ENCODE results near the gene BHLHE40. TPM values are rescaled to one million over a fixed set of nuclear protein-coding genes. Genes with fewer than 3 reads are reported as not detected.

The BHLHE40 gene
- total and polyA plus RNA-seq, 2 of the 8 experiments (the other 6 are each of a cell fraction or from before 2014, with no cell fraction given), result 1.5 to 2.2 TPM

GRCh38 chr3:4994823-4995499, 15.7 kb downstream of the BHLHE40 start:
- Histone ChIP-seq H3K18ac (ENCODE audit: extremely low read depth, low read length) (no peak overlapping the region), H4K5ac (ENCODE audit: insufficient read length, low read depth, low read length) (no peak overlapping the region), H3K27me3 (replicated peaks in 1 of 4; ENCODE audit: control insufficient read depth in 3 of 4, extremely low read depth in 1 of 4, insufficient read depth in 3 of 4, low read length in 3 of 4) (no peaks in the 10 kb centered on the region; a peak in 1 of 7 replicates), H3K56ac (replicated peaks; ENCODE audit: insufficient read length, low read depth, low read length) (no peak overlapping the region), H3K9ac (replicated peaks in 1 of 4; ENCODE audit: extremely low read depth in 1 of 4, low read depth in 3 of 4, low read length in 3 of 4) (no peak overlapping the region), H2BK120ac (replicated peaks; ENCODE audit: low read depth, low read length) (no peak overlapping the region), H4K20me1 (replicated peaks in 1 of 2; ENCODE audit: control insufficient read depth in 1 of 2, insufficient read depth in 2 of 2, low read length in 2 of 2) (no peaks in the 10 kb centered on the region), H3K79me1 (ENCODE audit: low read depth, low read length) (no peaks in the 10 kb centered on the region), H3K9me3 (ENCODE audit: insufficient read depth in 2 of 2, low read depth in 1 of 2, low read length in 1 of 2) (no peaks in the 10 kb centered on the region), H3K4me2 (ENCODE audit: insufficient read depth in 1 of 2, low read depth in 2 of 2, low read length in 2 of 2) (no peak overlapping the region), H3K23ac (ENCODE audit: insufficient read length) (no peak overlapping the region), H3K14ac (ENCODE audit: insufficient read length) (no peak overlapping the region), H3K23me2 (ENCODE audit: low read depth, low read length) (no peaks in the 10 kb centered on the region), H4K91ac (replicated peaks; ENCODE audit: insufficient read length, low read length) (peak overlapping the region; percentile 3), H3K79me2 (ENCODE audit: control insufficient read depth in 1 of 2, insufficient read depth in 2 of 2, low read length in 2 of 2) (no peaks in the 10 kb centered on the region), H3K4me1 (replicated peaks in 1 of 4; ENCODE audit: control insufficient read depth in 3 of 4, insufficient read depth in 4 of 4, low read length in 3 of 4) (peaks cover 0 to 3% (median 1%) of the 10 kb centered on the region in 4 experiments; a peak in 5 of 7 replicates), H3K36me3 (ENCODE audit: control insufficient read depth in 2 of 4, insufficient read depth in 4 of 4, low read length in 3 of 4) (no peaks in the 10 kb centered on the region), H3K4ac (replicated peaks; ENCODE audit: insufficient read length, low read depth, low read length) (no peak overlapping the region), H3K27ac (ENCODE audit: low read depth, low read length) (no peak overlapping the region), H2AFZ (ENCODE audit: low read length) (no peak overlapping the region; the same call in 1 of the 2 replicates), H2BK20ac (ENCODE audit: low read length) (peak overlapping the region; percentile 61; the same call in 1 of the 2 replicates), H2BK15ac (ENCODE audit: low read length) (peak overlapping the region; percentile 72; the same call in 1 of the 2 replicates), H2AK5ac (ENCODE audit: low read depth, low read length) (no peak overlapping the region), H4K8ac (ENCODE audit: extremely low read depth, insufficient read depth, low read length) (peak overlapping the region; percentile 79; the same call in 1 of the 2 replicates), H2BK12ac (ENCODE audit: low read depth, low read length) (peak overlapping the region; percentile 85; the same call in 1 of the 2 replicates), H2BK5ac (ENCODE audit: low read depth, low read length) (no peak overlapping the region; the same call in 1 of the 2 replicates), H3K4me3 (ENCODE audit: extremely low read depth in 1 of 4, insufficient read depth in 2 of 4, low read depth in 3 of 4, low read length in 4 of 4) (no peak overlapping the region)
- FAIRE-seq (no peak), DNase-seq (ENCODE audit: low read depth in 1 of 2, low spot score in 2 of 2) (no peak)
- POLR2A ChIA-PET (ENCODE audit: partially characterized antibody), result interaction anchor here (0.9 kb wide), 1 partner anchor 11 kb away, joined by 3 read pairs; no protein-coding TSS in a partner anchor
- CTCF ChIA-PET (ENCODE audit: partially characterized antibody), result interaction anchor here (0.8 to 3.3 kb wide), 9 partner anchors 12 to 283 kb away, joined by 3 to 14 read pairs (median 5); partner anchors contain the start of gene BHLHE40
- WGBS, 2 experiments (ENCODE audit: extremely low coverage in 1 of 2, insufficient coverage in 1 of 2, insufficient read length in 1 of 2, insufficient replicate concordance in 2 of 2, low coverage in 1 of 2, low lambda C conversion rate in 2 of 2, missing lambda C conversion rate in 1 of 2), result 88% methylated on average over 11 of the region's 11 CpGs; no CpG with 5 or more reads in 1 of the 2 experiments
- no peak for TF ChIP-seq KDM5A (IDR thresholded peaks at IDR 0.05; ENCODE audit: low read length)
- no peak for TF ChIP-seq RNF2 (IDR thresholded peaks at IDR 0.05; ENCODE audit: borderline replicate concordance, low read depth, low read length, missing control alignments, poor library complexity, severe bottlenecking)
- no peak for TF ChIP-seq EZH2 (IDR thresholded peaks at IDR 0.05; ENCODE audit: low read depth, low read length, severe bottlenecking)
- no peak for TF ChIP-seq CTCF (IDR thresholded peaks at IDR 0.05; ENCODE audit: control extremely low read depth in 1 of 3, insufficient read depth in 1 of 3, low read depth in 1 of 3, low read length in 3 of 3)
- no peak for TF ChIP-seq ZNF274 (IDR thresholded peaks at IDR 0.05; ENCODE audit: borderline replicate concordance, extremely low read depth, low read length)
- no peak for TF ChIP-seq RBBP5 (IDR thresholded peaks at IDR 0.05; ENCODE audit: borderline replicate concordance, low read depth, low read length)
- no peak for TF ChIP-seq SIN3A (conservative IDR thresholded peaks at IDR 0.05 in 1 of 2, IDR thresholded peaks at IDR 0.05 in 1 of 2; ENCODE audit: low read depth in 1 of 2, low read length in 2 of 2)
- TF ChIP-seq RFX5 (IDR thresholded peaks at IDR 0.05; ENCODE audit: borderline replicate concordance, low read depth, low read length), result no peak
